HepG2 (cell line): Measurements from ENCODE around the gene FAM184B.

Experiments
- IKZF1 ChIP-seq: fragments of 450-650 bp; IDR thresholded peaks from 2 replicates; pipeline ENCODE4 v1.7.1; 2016
- TAF1 ChIP-seq: sonication (generic); formaldehyde crosslinking; IDR thresholded peaks from 2 replicates; pipeline ENCODE4 v1.4.0; 2020; ENCODE audit warnings: missing genetic modification reagents
- TCF7 ChIP-seq: sonication (generic); IDR thresholded peaks from 2 replicates; pipeline ENCODE4 v1.6.1; 2016; ENCODE audit warnings: antibody characterized with exemption, low read depth

DNA sequence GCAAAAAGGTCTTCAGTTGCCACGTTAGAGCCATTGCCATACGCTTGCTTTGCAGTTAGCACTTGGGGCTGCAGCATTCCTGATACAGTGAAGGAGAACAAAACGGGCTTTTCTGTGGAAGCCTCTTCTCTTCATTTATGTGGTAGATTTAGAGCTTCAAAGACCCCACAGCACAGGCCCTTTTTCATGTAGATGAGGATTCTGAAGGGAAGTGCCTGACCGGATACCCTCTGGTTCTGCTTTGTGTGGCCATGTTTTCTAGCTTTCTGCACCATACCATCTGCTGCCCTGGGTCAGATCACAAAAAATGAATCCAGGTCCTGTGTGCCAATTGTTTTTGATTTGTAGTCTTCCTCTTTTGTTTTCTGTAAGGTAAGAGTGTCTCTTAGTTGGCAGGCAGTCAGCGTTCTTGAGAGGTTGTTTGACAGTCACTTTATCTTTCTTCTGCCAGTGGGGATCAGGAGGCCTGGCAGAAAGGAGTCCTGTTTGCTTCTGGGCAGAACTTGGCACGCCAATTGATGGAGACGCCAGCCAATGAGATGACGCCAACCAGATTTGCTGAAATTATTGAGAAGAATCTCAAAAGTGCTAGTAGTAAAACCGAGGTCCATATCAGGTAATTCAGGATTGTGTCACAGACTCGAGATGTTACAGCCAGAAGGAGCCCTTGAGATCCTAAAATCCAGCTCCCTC lies 196.8 kb downstream of the FAM184B start:
- no peak for TF ChIP-seq TAF1 (CRISPR knock-in tag)
- no peak for TF ChIP-seq IKZF1
- no peak for TF ChIP-seq TCF7
